ENCODE results near the gene CFAP100.

- TF ChIP-seq POLR2A (IDR thresholded peaks at IDR 0.05; ENCODE audit: low read depth, low read length) = no peak
- no peak for TF ChIP-seq TAF1 (IDR thresholded peaks at IDR 0.05; ENCODE audit: borderline replicate concordance, low read depth, low read length)
- no peak for TF ChIP-seq POLR2AphosphoS5 (IDR thresholded peaks at IDR 0.05; ENCODE audit: low read depth, low read length)
These were observed 62.2 kb downstream of the CFAP100 start for GRCh38 chr3:126456766-126457388.

Data from GM12892 (cell line).